Measurements from ENCODE around the gene THTPA. TPM values are rescaled to one million over a fixed set of nuclear protein-coding genes. Genes with fewer than 3 reads are reported as not detected.

Gene THTPA
- total and polyA plus RNA-seq, 9 of the 15 experiments (the other 6 are each of a cell fraction or from before 2014, with no cell fraction given) = 2.4 to 8.7 (median 5.2) TPM

DNA sequence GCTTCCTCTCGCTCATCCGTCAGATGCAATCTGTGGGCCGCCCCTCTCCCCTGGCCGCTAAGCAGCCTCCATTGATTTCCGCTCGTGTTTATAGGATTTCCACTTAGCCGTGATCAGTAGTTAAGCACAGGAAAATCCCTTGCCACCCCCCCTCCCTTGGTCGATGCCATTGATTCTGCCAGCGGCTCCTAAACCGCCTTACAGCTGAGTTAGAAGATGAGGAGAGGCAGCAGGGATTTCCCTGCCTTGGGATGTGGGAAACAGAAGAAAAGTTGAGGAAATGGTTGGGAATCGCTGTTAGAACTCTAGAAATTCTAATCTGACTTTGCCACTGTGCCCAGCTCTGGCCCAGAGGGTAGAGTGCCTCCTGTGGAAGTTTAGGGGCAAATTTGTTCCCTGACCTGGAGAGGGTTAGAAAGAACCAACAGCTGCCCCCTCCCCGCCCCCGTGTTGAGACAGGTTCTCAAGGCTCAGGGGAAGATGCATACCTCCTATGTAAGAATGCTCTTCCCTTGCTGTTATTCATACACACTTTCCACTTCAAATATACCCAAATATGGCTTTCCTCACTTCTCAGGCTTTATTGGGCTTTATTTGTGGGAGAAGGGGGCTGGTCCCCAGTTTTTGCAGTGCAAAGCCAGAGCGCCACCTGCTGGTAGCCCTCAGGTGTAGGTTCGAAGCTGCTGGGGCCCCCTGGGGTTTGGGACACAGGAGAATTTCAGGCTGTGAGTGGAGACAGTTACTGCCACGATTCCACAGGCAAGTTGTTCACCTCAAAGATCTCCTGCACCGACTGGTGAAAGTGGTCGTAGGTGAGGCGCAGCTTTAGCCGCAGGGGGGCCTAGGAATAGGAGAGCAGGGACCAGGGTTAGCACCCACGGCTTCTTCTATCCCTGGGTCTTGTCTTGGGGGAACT lies 3.2 kb downstream of the THTPA start (continued):
- TF ChIP-seq ZNF584 (CRISPR knock-in tag; IDR thresholded peaks at IDR 0.05; ENCODE audit: low read depth) = no peak
- no peak for TF ChIP-seq FOXA1 (IDR thresholded peaks at IDR 0.05; ENCODE audit: borderline replicate concordance)
- no peak for TF ChIP-seq MTA3 (IDR thresholded peaks at IDR 0.05; ENCODE audit: borderline replicate concordance)
- peak; percentile 65 for TF ChIP-seq SMC3 (conservative IDR thresholded peaks at IDR 0.05; ENCODE audit: insufficient read depth, low read depth, low read length)
- TF ChIP-seq, protein P1, sequence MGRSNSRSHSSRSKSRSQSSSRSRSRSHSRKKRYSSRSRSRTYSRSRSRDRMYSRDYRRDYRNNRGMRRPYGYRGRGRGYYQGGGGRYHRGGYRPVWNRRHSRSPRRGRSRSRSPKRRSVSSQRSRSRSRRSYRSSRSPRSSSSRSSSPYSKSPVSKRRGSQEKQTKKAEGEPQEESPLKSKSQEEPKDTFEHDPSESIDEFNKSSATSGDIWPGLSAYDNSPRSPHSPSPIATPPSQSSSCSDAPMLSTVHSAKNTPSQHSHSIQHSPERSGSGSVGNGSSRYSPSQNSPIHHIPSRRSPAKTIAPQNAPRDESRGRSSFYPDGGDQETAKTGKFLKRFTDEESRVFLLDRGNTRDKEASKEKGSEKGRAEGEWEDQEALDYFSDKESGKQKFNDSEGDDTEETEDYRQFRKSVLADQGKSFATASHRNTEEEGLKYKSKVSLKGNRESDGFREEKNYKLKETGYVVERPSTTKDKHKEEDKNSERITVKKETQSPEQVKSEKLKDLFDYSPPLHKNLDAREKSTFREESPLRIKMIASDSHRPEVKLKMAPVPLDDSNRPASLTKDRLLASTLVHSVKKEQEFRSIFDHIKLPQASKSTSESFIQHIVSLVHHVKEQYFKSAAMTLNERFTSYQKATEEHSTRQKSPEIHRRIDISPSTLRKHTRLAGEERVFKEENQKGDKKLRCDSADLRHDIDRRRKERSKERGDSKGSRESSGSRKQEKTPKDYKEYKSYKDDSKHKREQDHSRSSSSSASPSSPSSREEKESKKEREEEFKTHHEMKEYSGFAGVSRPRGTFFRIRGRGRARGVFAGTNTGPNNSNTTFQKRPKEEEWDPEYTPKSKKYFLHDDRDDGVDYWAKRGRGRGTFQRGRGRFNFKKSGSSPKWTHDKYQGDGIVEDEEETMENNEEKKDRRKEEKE (IDR thresholded peaks at IDR 0.05; ENCODE audit: borderline replicate concordance in 1 of 2, control insufficient read depth in 1 of 2, low read depth in 2 of 2, low read length in 1 of 2) = no peak
- no peak for TF ChIP-seq ETV6 (IDR thresholded peaks at IDR 0.05; ENCODE audit: borderline replicate concordance in 1 of 2, low read depth in 2 of 2, low read length in 1 of 2)
- TF ChIP-seq ETV6 (CRISPR knock-in tag; IDR thresholded peaks at IDR 0.05; ENCODE audit: borderline replicate concordance) = no peak
- TF ChIP-seq KLF6 (CRISPR knock-in tag; IDR thresholded peaks at IDR 0.05; ENCODE audit: borderline replicate concordance) = no peak
- no peak for TF ChIP-seq ZNF444 (CRISPR knock-in tag; IDR thresholded peaks at IDR 0.05)
- TF ChIP-seq HNRNPK (IDR thresholded peaks at IDR 0.05; ENCODE audit: low read depth, low read length, poor library complexity, severe bottlenecking) = no peak
- TF ChIP-seq, protein P2, sequence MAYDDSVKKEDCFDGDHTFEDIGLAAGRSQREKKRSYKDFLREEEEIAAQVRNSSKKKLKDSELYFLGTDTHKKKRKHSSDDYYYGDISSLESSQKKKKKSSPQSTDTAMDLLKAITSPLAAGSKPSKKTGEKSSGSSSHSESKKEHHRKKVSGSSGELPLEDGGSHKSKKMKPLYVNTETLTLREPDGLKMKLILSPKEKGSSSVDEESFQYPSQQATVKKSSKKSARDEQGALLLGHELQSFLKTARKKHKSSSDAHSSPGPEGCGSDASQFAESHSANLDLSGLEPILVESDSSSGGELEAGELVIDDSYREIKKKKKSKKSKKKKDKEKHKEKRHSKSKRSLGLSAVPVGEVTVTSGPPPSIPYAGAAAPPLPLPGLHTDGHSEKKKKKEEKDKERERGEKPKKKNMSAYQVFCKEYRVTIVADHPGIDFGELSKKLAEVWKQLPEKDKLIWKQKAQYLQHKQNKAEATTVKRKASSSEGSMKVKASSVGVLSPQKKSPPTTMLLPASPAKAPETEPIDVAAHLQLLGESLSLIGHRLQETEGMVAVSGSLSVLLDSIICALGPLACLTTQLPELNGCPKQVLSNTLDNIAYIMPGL (CRISPR knock-in tag; IDR thresholded peaks at IDR 0.05) = no peak
- TF ChIP-seq, protein P3, sequence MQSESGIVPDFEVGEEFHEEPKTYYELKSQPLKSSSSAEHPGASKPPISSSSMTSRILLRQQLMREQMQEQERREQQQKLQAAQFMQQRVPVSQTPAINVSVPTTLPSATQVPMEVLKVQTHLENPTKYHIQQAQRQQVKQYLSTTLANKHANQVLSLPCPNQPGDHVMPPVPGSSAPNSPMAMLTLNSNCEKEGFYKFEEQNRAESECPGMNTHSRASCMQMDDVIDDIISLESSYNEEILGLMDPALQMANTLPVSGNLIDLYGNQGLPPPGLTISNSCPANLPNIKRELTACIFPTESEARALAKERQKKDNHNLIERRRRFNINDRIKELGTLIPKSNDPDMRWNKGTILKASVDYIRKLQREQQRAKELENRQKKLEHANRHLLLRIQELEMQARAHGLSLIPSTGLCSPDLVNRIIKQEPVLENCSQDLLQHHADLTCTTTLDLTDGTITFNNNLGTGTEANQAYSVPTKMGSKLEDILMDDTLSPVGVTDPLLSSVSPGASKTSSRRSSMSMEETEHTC (IDR thresholded peaks at IDR 0.05) = no peak
- no peak for TF ChIP-seq SPI1 (IDR thresholded peaks at IDR 0.05; ENCODE audit: borderline replicate concordance, low read depth, low read length)
- no peak for TF ChIP-seq POLR2A (conservative IDR thresholded peaks at IDR 0.05)
- TF ChIP-seq, protein P4, sequence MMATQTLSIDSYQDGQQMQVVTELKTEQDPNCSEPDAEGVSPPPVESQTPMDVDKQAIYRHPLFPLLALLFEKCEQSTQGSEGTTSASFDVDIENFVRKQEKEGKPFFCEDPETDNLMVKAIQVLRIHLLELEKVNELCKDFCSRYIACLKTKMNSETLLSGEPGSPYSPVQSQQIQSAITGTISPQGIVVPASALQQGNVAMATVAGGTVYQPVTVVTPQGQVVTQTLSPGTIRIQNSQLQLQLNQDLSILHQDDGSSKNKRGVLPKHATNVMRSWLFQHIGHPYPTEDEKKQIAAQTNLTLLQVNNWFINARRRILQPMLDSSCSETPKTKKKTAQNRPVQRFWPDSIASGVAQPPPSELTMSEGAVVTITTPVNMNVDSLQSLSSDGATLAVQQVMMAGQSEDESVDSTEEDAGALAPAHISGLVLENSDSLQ (IDR thresholded peaks at IDR 0.05) = no peak
- no peak for TF ChIP-seq MED1 (CRISPR knock-in tag; IDR thresholded peaks at IDR 0.05; ENCODE audit: borderline replicate concordance)
- TF ChIP-seq FOXM1 (IDR thresholded peaks at IDR 0.05; ENCODE audit: low read depth) = no peak
- TF ChIP-seq FOXM1 (CRISPR knock-in tag; IDR thresholded peaks at IDR 0.05; ENCODE audit: low read depth) = no peak
